ENCODE measurements around the gene LRRC18. TPM values are rescaled to one million over a fixed set of nuclear protein-coding genes. Genes with fewer than 3 reads are reported as not detected.

LRRC18 gene
- total RNA-seq, 2 experiments from 2014 or later, result not detected

- intact Hi-C loops (cut with DNase I, micrococcal nuclease), result no loop called here
- Mint-ChIP-seq H3K27ac (no peak overlapping the region), H3K9me3 (ENCODE audit: low read depth) (no peaks in the 10 kb centered on the region), H3K27me3 (no peaks in the 10 kb centered on the region), H3K4me1 (no peaks in the 10 kb centered on the region), H3K36me3 (ENCODE audit: low read depth) (no peaks in the 10 kb centered on the region), H3K4me3 (no peak overlapping the region)
- no peak for ATAC-seq
- no peak for DNase-seq
- POLR2A ChIA-PET, result no interaction called here
- CTCF ChIA-PET, result no interaction called here
These were observed 28.4 kb upstream of the LRRC18 start for GRCh38 chr10:48968036-48968435.

GRCh38 chr10:48965460-48965859 is 25.8 kb upstream of the LRRC18 start:
- H3K36me3 Mint-ChIP-seq (ENCODE audit: low read depth), result no peaks in the 10 kb centered on the region
- DNase-seq (no peak), ATAC-seq (no peak)
- H3K4me1 Mint-ChIP-seq, result no peaks in the 10 kb centered on the region
- ChIA-PET CTCF (interaction anchor here (0.5 to 1.7 kb wide), 3 partner anchors 86 to 309 kb away, joined by 3 to 4 read pairs (median 3); no protein-coding TSS in a partner anchor), POLR2A (no interaction called here)
- H3K27ac Mint-ChIP-seq, result no peak overlapping the region
- intact Hi-C loops (cut with DNase I, micrococcal nuclease), result no loop called here
- no peaks in the 10 kb centered on the region for H3K9me3 Mint-ChIP-seq (ENCODE audit: low read depth)
- H3K27me3 Mint-ChIP-seq, result no peaks in the 10 kb centered on the region
- H3K4me3 Mint-ChIP-seq, result no peak overlapping the region

- POLR2A ChIA-PET, result no interaction called here
- H3K27me3 Mint-ChIP-seq, result no peaks in the 10 kb centered on the region
- intact Hi-C loops (cut with DNase I, micrococcal nuclease), result no loop called here
- ATAC-seq (no peak), DNase-seq (no peak)
- no peaks in the 10 kb centered on the region for H3K9me3 Mint-ChIP-seq (ENCODE audit: low read depth)
- no peaks in the 10 kb centered on the region for H3K4me1 Mint-ChIP-seq
- no peak overlapping the region for H3K27ac Mint-ChIP-seq
- no peak overlapping the region for H3K4me3 Mint-ChIP-seq
- CTCF ChIA-PET, result no interaction called here
- no peaks in the 10 kb centered on the region for H3K36me3 Mint-ChIP-seq (ENCODE audit: low read depth)
These were observed 24.4 kb upstream of the LRRC18 start for GRCh38 chr10:48964038-48964437.

- intact Hi-C loops (cut with DNase I, micrococcal nuclease), result no loop called here
- H3K27ac Mint-ChIP-seq, result no peak overlapping the region
- no peaks in the 10 kb centered on the region for H3K36me3 Mint-ChIP-seq (ENCODE audit: low read depth)
- H3K4me1 Mint-ChIP-seq, result no peaks in the 10 kb centered on the region
- CTCF ChIA-PET, result no interaction called here
- no peaks in the 10 kb centered on the region for H3K9me3 Mint-ChIP-seq (ENCODE audit: low read depth)
- ATAC-seq, result no peak
- H3K27me3 Mint-ChIP-seq, result no peaks in the 10 kb centered on the region
- H3K4me3 Mint-ChIP-seq, result no peak overlapping the region
- POLR2A ChIA-PET, result no interaction called here
- DNase-seq, result no peak
These were observed 19.1 kb upstream of the LRRC18 start for GRCh38 chr10:48958598-48959190.

- Mint-ChIP-seq H3K4me3 (no peak overlapping the region), H3K27me3 (no peaks in the 10 kb centered on the region), H3K27ac (no peak overlapping the region), H3K4me1 (no peaks in the 10 kb centered on the region), H3K36me3 (ENCODE audit: low read depth) (no peaks in the 10 kb centered on the region), H3K9me3 (ENCODE audit: low read depth) (no peaks in the 10 kb centered on the region)
- intact Hi-C loops (cut with DNase I, micrococcal nuclease), result no loop called here
- CTCF ChIA-PET, result interaction anchor here (1.2 kb wide), 1 partner anchor 39 kb away, joined by 6 read pairs; no protein-coding TSS in a partner anchor
- POLR2A ChIA-PET, result no interaction called here
- ATAC-seq (no peak), DNase-seq (no peak)
These were observed 17.9 kb upstream of the LRRC18 start for GRCh38 chr10:48957361-48958151.

GRCh38 chr10:48951707-48952106 is 12.1 kb upstream of the LRRC18 start:
- DNase-seq, result no peak
- Mint-ChIP-seq H3K4me1 (no peaks in the 10 kb centered on the region), H3K9me3 (ENCODE audit: low read depth) (no peaks in the 10 kb centered on the region), H3K27ac (no peak overlapping the region), H3K4me3 (no peak overlapping the region), H3K27me3 (no peaks in the 10 kb centered on the region), H3K36me3 (ENCODE audit: low read depth) (no peaks in the 10 kb centered on the region)
- POLR2A ChIA-PET, result no interaction called here
- CTCF ChIA-PET, result no interaction called here
- no peak for ATAC-seq
- intact Hi-C loops (cut with DNase I, micrococcal nuclease), result no loop called here

GRCh38 chr10:48948470-48949037 is 8.9 kb upstream of the LRRC18 start:
- intact Hi-C loops (cut with DNase I, micrococcal nuclease), result no loop called here
- Mint-ChIP-seq H3K36me3 (ENCODE audit: low read depth) (no peaks in the 10 kb centered on the region), H3K9me3 (ENCODE audit: low read depth) (no peaks in the 10 kb centered on the region), H3K27ac (no peak overlapping the region), H3K27me3 (no peaks in the 10 kb centered on the region), H3K4me3 (no peak overlapping the region), H3K4me1 (no peaks in the 10 kb centered on the region)
- DNase-seq (no peak), ATAC-seq (no peak)
- POLR2A ChIA-PET, result no interaction called here
- CTCF ChIA-PET, result interaction anchor here (1.0 to 1.1 kb wide), 2 partner anchors 11 to 287 kb away, joined by 3 to 4 read pairs; no protein-coding TSS in a partner anchor

GRCh38 chr10:48947690-48948469 is 8.2 kb upstream of the LRRC18 start:
- no peaks in the 10 kb centered on the region for H3K4me1 Mint-ChIP-seq
- POLR2A ChIA-PET, result no interaction called here
- ATAC-seq (no peak), DNase-seq (no peak)
- no peaks in the 10 kb centered on the region for H3K9me3 Mint-ChIP-seq (ENCODE audit: low read depth)
- H3K4me3 Mint-ChIP-seq, result no peak overlapping the region
- intact Hi-C loops (cut with DNase I, micrococcal nuclease), result no loop called here
- no peak overlapping the region for H3K27ac Mint-ChIP-seq
- H3K36me3 Mint-ChIP-seq (ENCODE audit: low read depth), result no peaks in the 10 kb centered on the region
- CTCF ChIA-PET, result interaction anchor here (1.0 to 1.1 kb wide), 2 partner anchors 10 to 287 kb away, joined by 3 to 4 read pairs; no protein-coding TSS in a partner anchor
- H3K27me3 Mint-ChIP-seq, result no peaks in the 10 kb centered on the region

GRCh38 chr10:48946891-48947500 is 7.4 kb upstream of the LRRC18 start:
- Mint-ChIP-seq H3K27me3 (no peaks in the 10 kb centered on the region), H3K4me1 (no peaks in the 10 kb centered on the region), H3K36me3 (ENCODE audit: low read depth) (no peaks in the 10 kb centered on the region), H3K4me3 (no peak overlapping the region), H3K27ac (no peak overlapping the region), H3K9me3 (ENCODE audit: low read depth) (no peaks in the 10 kb centered on the region)
- CTCF ChIA-PET, result no interaction called here
- ATAC-seq (no peak), DNase-seq (no peak)
- POLR2A ChIA-PET, result no interaction called here
- intact Hi-C loops (cut with DNase I, micrococcal nuclease), result no loop called here

- DNase-seq (no peak), ATAC-seq (no peak)
- Mint-ChIP-seq H3K9me3 (ENCODE audit: low read depth) (no peaks in the 10 kb centered on the region), H3K27me3 (no peaks in the 10 kb centered on the region), H3K36me3 (ENCODE audit: low read depth) (no peaks in the 10 kb centered on the region), H3K4me1 (no peaks in the 10 kb centered on the region), H3K4me3 (no peak overlapping the region), H3K27ac (no peak overlapping the region)
- intact Hi-C loops (cut with DNase I, micrococcal nuclease), result no loop called here
- ChIA-PET CTCF (no interaction called here), POLR2A (no interaction called here)
These were observed 6.7 kb upstream of the LRRC18 start for GRCh38 chr10:48946332-48946731.

- H3K36me3 Mint-ChIP-seq (ENCODE audit: low read depth), result no peaks in the 10 kb centered on the region
- H3K4me3 Mint-ChIP-seq, result no peak overlapping the region
- intact Hi-C loops (cut with DNase I, micrococcal nuclease), result no loop called here
- H3K9me3 Mint-ChIP-seq (ENCODE audit: low read depth), result no peaks in the 10 kb centered on the region
- no peaks in the 10 kb centered on the region for H3K4me1 Mint-ChIP-seq
- ATAC-seq (no peak), DNase-seq (no peak)
- H3K27me3 Mint-ChIP-seq, result no peaks in the 10 kb centered on the region
- H3K27ac Mint-ChIP-seq, result no peak overlapping the region
- CTCF ChIA-PET, result no interaction called here
- POLR2A ChIA-PET, result no interaction called here
These were observed 5.9 kb upstream of the LRRC18 start for GRCh38 chr10:48945441-48946130.
